ENCODE measurements around the gene MEIKIN.
"Not testable (repeated sequence)": the region's sequence is repeated elsewhere in the genome, so short reads cannot be mapped to it uniquely, and the experiment has no call there.

Gene MEIKIN

GRCh38 chr5:131810510-131811249 is 134.8 kb downstream of the MEIKIN start:
- no peak for DNase-seq (ENCODE audit: low read depth)

- peak; percentile 98 for DNase-seq (ENCODE audit: low read depth)
Observed at GRCh38 chr5:131796793-131797693, 148.4 kb downstream of the MEIKIN start, which contains the start of gene FNIP1. FNIP1 (minus strand) TSS chr5:131797017; CDS start chr5:131796921, 96 bp downstream.

- peak; percentile 8 for DNase-seq (ENCODE audit: low read depth)
Observed at GRCh38 chr5:131795879-131796792, 149.3 kb downstream of the MEIKIN start.

GRCh38 chr5:131795228-131795627 is 150.2 kb downstream of the MEIKIN start:
- DNase-seq (ENCODE audit: low read depth) = no peak

- no peak for DNase-seq (ENCODE audit: low read depth)
Observed at GRCh38 chr5:131794586-131794985, 150.9 kb downstream of the MEIKIN start.

- no peak for DNase-seq (ENCODE audit: low read depth)
Observed at GRCh38 chr5:131792896-131793295, 152.6 kb downstream of the MEIKIN start.

GRCh38 chr5:131791866-131792265 is 153.6 kb downstream of the MEIKIN start:
- no peak for DNase-seq (ENCODE audit: low read depth)

- DNase-seq (ENCODE audit: low read depth) = no peak
Observed at GRCh38 chr5:131790550-131790949, 154.9 kb downstream of the MEIKIN start.

- no peak for DNase-seq (ENCODE audit: low read depth)
Observed at GRCh38 chr5:131789765-131790164, 155.7 kb downstream of the MEIKIN start.

GRCh38 chr5:131787736-131788135 is 157.7 kb downstream of the MEIKIN start:
- no peak for DNase-seq (ENCODE audit: low read depth)

GRCh38 chr5:131786900-131787692 is 158.4 kb downstream of the MEIKIN start:
- no peak for DNase-seq (ENCODE audit: low read depth)

- no peak for DNase-seq (ENCODE audit: low read depth)
Observed at GRCh38 chr5:131786036-131786435, 159.4 kb downstream of the MEIKIN start.

GRCh38 chr5:131783874-131784273 is 161.6 kb downstream of the MEIKIN start:
- DNase-seq (ENCODE audit: low read depth) = no peak

- no peak for DNase-seq (ENCODE audit: low read depth)
Observed at GRCh38 chr5:131783357-131783756, 162.1 kb downstream of the MEIKIN start.

GRCh38 chr5:131782717-131783116 is 162.7 kb downstream of the MEIKIN start:
- DNase-seq (ENCODE audit: low read depth) = no peak

GRCh38 chr5:131778141-131778540 is 167.3 kb downstream of the MEIKIN start:
- DNase-seq (ENCODE audit: low read depth) = not testable (repeated sequence)

GRCh38 chr5:131776450-131776849 is 169.0 kb downstream of the MEIKIN start:
- DNase-seq (ENCODE audit: low read depth) = no peak

GRCh38 chr5:131774652-131775367 is 170.7 kb downstream of the MEIKIN start:
- no peak for DNase-seq (ENCODE audit: low read depth)

GRCh38 chr5:131773805-131774204 is 171.7 kb downstream of the MEIKIN start:
- DNase-seq (ENCODE audit: low read depth) = no peak

- no peak for DNase-seq (ENCODE audit: low read depth)
Observed at GRCh38 chr5:131771692-131772091, 173.8 kb downstream of the MEIKIN start.

All from stimulated activated CD8-positive, alpha-beta memory T cell treated with anti-CD3 and anti-CD28 coated beads, Interleukin-15, amount 100 ng/mL, for 1 hour (primary cell).